HG03469 (cell line): ENCODE results near the gene TRAIP.
A peak's percentile ranks its signal among the peaks of the same experiment; 100 is the strongest.
"Not testable (repeated sequence)": the region's sequence is repeated elsewhere in the genome, so short reads cannot be mapped to it uniquely, and the experiment has no call there.

Source experiments
- ATAC-seq: cut with Tn5 transposase; IDR thresholded peaks from one replicate; pipeline ENCODE4 v1.9.1; 2021; ENCODE audit warnings: mild to moderate bottlenecking, moderate library complexity, moderate number of reproducible peaks; ENCODE audit not compliant: unreplicated experiment

The TRAIP gene

DNA sequence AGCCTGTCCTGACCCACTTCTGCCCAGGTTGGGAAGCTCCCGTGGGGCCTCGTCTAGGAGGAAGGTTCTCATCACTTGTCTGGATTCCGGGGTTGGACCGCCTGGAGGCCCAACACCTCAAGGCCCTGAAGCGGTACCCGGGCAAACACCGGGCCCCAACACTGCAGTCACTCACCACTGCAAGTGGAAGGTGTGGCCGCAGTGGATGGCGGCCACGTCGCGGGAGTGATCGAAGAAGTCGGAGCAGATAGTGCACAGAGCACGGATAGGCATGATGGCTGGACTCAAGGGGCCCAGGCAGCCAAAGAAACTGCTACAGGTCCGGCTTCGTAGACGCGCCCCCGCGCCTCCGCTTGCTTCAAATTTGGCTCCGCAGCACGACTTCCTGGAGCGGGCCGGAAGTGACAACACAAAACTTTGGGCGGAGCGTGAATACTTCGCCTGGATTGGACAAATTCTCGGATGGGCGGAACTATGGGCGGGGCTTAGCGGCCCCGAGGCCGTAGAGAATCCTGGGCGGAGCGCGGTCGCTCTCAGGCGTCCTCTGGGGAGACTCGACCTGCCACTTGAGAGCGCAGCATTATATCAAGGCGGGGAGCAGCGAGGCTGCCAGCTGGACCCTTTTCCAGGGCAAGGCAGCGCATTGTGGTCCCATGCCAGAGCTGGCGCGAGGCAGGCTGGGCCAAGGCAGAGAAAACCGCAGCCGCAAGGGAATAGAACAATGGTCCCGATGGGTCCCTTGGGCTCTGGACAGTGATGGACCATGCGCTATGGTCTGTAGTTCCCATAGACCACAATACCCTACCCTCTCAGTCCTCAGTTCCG lies at the start of gene TRAIP:
TRAIP (minus strand) TSS at position 384 of the 825 bp plus-strand sequence; CDS start at position 273, 111 bp downstream.
- peak; percentile 71 for ATAC-seq

- ATAC-seq, result not testable (repeated sequence)
Measured at GRCh38 chr3:49904448-49904847, 48.1 kb upstream of the TRAIP start.

- ATAC-seq, result no peak
Measured at GRCh38 chr3:49903451-49904424, 47.4 kb upstream of the TRAIP start, which contains the start of gene MST1R. TSS of gene MST1R (minus strand) at chr3:49903873. CDS start at chr3:49903609, 264 bp downstream.

- no peak for ATAC-seq
Measured at GRCh38 chr3:49902511-49903345, 46.4 kb upstream of the TRAIP start.

- no peak for ATAC-seq
Measured at GRCh38 chr3:49901366-49902339, 45.3 kb upstream of the TRAIP start.

- no peak for ATAC-seq
Measured at GRCh38 chr3:49900491-49901153, 44.3 kb upstream of the TRAIP start.

DNA sequence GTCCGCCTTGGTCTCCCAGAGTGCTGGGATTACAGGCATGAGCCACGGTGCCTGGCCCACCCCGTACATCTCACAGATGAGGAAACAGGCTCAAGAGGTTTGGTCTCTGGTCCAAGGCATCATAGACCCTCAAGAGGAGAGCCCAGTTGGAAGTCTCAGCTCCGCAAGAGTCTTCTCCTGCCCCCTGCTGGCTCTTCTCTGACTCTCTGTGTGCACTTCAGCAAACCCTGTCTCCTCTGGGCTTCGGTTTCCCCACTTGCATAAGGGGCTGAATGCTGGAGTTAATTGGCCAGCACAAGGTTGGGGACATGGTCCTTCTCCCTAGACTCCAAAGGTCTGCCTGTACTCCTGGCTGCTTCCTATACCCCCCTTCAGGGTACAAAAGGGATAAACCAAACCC lies 43.5 kb upstream of the TRAIP start:
- no peak for ATAC-seq

- no peak for ATAC-seq
Measured at GRCh38 chr3:49898991-49899390, 42.6 kb upstream of the TRAIP start.

- no peak for ATAC-seq
Measured at GRCh38 chr3:49896345-49896744, 40.0 kb upstream of the TRAIP start.

DNA sequence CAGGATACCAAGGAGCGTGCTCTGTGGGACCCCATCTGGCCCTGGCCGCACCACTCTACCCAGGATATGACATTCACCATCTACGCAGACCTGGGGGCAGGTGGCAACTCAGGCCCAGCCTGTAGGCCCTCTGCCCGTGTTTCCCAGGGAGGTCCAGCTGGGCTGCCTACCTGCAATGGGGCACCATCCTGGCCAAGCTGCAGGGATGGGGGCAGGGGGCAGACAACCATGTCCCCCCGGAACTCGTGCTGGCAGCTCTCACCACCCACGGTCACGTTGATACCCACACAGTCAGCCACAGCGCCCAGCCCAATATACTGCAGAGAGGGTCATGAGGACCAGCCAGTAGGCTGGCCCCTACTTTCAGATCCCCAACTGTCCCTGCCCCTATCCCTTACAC lies 39.4 kb upstream of the TRAIP start:
- ATAC-seq, result no peak

DNA sequence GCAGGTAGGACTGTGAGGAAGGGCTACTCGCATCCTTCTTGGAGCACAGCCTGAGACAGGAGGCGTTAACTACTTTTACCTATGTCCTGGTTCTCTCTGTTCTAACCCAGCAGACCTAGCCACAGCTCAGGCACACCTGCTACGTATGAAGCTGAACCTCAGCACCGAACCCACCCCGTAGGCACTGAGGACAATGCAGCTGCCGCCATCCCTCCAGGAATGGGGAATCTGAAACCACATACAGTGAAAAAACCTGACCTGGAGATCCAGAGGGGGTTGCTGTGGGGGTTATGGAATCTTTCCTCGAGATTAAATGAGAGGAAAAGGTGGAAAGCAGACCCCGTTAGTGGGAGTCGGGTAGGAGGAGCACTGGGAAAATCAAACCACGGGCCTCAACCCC lies 32.9 kb upstream of the TRAIP start:
- no peak for ATAC-seq

- ATAC-seq, result no peak
Measured at GRCh38 chr3:49886922-49887265, 30.5 kb upstream of the TRAIP start.

DNA sequence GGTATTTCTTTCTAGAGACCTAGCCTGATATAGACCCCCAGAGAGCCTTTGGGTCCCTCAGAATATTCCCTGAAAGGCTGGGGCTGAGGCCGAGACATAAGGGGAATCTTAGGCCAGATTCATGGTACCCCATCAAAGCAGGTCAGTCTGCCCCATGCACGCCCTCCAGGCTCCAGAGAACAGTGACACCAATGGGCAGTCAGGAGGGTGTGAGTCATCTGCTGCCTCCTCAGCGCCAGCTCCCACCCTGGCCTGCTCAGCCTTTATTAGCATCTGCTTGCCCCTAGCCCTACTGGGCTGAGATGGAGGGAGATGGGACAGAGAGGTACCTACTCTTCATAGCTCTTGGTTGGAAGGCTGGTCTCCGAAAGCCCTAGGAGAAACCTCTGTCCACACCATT lies 27.6 kb upstream of the TRAIP start:
- ATAC-seq, result no peak

GRCh38 chr3:49882166-49882565 lies 25.8 kb upstream of the TRAIP start:
- ATAC-seq, result no peak

DNA sequence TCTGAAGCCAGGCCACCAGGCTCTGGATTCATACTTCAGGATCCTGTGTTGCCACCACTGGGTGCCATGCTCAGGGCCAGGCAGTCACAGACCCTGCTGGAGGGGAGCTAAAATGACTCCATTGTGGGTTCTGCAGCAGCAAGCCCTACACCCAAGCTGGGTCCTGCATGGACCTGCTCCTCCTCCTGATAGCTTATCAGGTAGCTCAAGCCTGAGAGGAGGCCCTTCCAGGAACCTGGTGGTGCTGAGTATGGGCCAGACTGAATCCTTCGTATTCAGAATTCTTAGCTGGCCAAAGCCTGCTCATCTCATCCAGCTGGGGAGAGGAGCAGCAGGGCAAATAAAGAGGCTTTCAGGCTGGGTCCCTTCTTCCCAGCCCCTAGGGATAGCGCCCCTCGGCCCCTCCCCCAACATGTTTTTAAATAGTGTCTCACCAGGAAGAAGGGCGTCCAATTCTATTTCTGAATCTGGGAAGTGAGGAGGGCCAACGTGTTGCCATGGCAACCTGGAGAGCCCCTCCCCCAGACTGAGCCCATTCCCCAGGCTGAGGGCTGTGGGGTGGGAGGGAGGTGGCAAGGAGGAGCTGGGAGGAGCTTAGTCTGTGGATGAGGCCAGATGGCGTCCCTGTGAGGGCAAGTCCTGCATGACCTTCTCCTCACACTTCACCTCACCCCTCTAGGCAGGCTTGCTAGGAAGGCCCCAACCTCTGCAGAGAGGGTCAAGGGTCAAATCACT lies 24.4 kb upstream of the TRAIP start:
- ATAC-seq, result no peak

DNA sequence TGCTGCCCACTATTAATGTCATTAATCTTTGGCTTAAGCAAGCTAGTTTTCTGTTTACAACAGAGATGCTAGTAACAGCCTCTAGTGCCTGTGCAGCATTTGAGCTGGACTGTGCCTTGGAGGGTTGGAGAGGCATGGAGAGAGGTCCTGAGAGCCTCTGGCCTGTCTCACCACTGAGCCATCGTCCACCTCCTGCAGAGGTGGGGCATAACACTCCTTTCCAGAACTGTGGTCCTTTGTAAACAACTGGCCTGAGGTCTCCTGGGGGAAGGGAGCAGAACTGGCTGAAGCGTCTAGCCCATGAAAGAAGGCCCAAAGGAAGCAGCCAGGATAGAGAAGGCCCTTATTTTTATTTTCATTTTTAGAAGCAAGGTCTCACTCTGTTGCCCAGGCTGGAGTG lies 23.4 kb upstream of the TRAIP start:
- ATAC-seq, result no peak

DNA sequence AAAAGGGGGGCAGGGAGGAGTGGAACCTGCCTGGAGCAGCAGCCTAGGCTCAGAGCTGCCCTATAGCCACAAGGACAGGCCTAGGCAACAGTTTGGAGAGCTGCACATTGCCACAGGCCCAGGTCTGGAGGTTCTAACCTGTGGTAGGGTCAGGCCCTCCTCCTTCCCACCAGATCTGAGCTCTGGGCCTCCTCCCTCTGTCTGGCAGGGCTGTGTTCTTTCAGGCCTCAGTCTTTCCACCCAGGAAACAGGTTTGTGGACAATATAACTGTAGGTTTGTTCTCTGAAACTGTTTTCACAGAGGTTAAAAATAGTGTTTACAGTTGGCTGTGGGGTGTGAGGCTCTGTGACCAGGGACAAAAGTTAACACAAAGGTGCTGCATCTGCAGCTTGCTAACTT lies 22.3 kb upstream of the TRAIP start:
- no peak for ATAC-seq

DNA sequence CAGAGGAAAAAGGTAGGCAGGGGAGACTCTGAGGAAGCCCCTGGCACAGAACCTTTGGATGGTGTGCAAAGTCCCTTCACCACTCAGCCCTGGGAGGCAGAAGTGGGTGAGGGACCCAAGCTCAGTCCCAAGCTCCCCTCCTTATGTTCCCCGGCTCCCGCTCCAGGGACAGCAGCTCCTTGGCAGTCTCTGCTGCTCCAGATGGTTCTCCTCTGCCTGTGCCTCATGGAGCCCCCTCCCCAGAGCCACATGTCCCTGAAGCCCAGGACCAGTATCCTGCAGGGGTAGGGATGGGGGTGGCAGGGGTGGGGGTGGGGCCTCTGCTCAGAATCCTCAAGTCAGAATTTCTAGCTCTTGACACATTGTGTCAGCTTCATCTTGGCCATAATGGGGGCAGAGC lies 21.4 kb upstream of the TRAIP start:
- ATAC-seq, result no peak
